Stimulated activated naive CD8-positive, alpha-beta T cell treated with anti-CD3 and anti-CD28 coated beads, Interleukin-15, Interleukin-2, amounts not matched to agents 100 ng/mL and 50 ng/mL, for 24 hours (primary cell): ENCODE results near the gene GDPGP1.
"Not testable (repeated sequence)": the region's sequence is repeated elsewhere in the genome, so short reads cannot be mapped to it uniquely, and the experiment has no call there.

Source experiments
- H3K27ac Mint-ChIP-seq: one replicate; pipeline ENCODE4 v1.8.0; 2021; ENCODE audit warnings: mild to moderate bottlenecking, mixed read lengths
- H3K27me3 Mint-ChIP-seq: one replicate; pipeline ENCODE4 v1.8.0; 2021; ENCODE audit warnings: mixed read lengths
- H3K36me3 Mint-ChIP-seq: one replicate; pipeline ENCODE4 v1.8.0; 2021; ENCODE audit warnings: low read depth, mixed read lengths
- H3K4me1 Mint-ChIP-seq: one replicate; pipeline ENCODE4 v1.8.0; 2021; ENCODE audit warnings: low read depth, mixed read lengths
- H3K4me3 Mint-ChIP-seq: one replicate; pipeline ENCODE4 v1.8.0; 2021; ENCODE audit warnings: mild to moderate bottlenecking, mixed read lengths
- H3K9me3 Mint-ChIP-seq: one replicate; pipeline ENCODE4 v1.8.0; 2021; ENCODE audit warnings: mixed read lengths

GDPGP1 gene

DNA sequence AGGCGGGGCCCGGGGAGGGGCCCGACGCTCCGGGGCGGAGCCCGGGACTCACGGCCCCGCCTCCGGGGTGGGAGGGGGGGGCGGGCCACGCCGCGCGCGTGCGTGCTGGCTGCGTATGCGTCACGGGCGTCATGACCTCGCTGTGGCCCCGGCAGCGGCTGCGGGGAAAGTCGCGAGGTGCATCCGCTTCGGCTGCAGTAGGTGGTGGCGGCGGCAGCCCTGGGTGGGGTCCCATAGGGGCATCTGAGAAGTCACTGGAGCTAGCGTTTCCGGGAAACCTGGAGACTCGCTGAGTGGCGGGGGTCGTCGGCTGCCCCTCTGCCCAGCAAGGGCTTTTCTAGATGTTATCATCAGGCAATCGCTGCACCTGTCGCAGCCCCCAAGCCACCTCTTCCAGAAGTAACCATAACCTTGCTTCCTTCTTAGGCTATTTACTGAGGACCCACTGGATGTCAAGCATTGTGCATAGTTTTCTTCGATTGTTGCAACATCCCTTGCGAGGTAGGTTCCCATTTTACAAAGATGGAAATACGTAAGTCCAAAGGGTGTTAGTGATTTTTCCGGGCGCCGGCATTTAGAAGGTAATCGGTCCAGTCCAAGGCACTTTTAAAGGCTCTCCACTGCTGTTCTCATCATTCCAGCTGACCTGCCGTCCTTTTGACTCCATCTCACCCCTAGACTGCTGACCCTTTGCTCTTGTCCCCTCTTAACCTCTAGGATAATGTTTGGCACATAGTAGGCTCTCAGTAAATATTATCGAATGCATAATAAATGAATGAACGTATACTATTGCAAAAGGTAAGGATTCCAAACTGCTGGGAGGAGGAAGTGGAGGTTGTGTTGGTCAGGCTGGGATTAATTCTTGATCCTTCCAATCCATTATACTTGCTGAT lies at the start of gene GDPGP1:
Gene GDPGP1, plus strand, starts transcription at position 114 of the 893 bp plus-strand sequence. CDS start 6,700 bp downstream, outside the sequence.
- no peaks in the 10 kb centered on the region for H3K9me3 Mint-ChIP-seq
- H3K27me3 Mint-ChIP-seq = no peaks in the 10 kb centered on the region
- H3K27ac Mint-ChIP-seq = peak within 1 kb of the TSS; percentile 96
- peak within 1 kb of the TSS; percentile 99 for H3K4me3 Mint-ChIP-seq
- peaks cover 45% of the 10 kb centered on the region for H3K36me3 Mint-ChIP-seq
- H3K4me1 Mint-ChIP-seq = peaks cover 50% of the 10 kb centered on the region

DNA sequence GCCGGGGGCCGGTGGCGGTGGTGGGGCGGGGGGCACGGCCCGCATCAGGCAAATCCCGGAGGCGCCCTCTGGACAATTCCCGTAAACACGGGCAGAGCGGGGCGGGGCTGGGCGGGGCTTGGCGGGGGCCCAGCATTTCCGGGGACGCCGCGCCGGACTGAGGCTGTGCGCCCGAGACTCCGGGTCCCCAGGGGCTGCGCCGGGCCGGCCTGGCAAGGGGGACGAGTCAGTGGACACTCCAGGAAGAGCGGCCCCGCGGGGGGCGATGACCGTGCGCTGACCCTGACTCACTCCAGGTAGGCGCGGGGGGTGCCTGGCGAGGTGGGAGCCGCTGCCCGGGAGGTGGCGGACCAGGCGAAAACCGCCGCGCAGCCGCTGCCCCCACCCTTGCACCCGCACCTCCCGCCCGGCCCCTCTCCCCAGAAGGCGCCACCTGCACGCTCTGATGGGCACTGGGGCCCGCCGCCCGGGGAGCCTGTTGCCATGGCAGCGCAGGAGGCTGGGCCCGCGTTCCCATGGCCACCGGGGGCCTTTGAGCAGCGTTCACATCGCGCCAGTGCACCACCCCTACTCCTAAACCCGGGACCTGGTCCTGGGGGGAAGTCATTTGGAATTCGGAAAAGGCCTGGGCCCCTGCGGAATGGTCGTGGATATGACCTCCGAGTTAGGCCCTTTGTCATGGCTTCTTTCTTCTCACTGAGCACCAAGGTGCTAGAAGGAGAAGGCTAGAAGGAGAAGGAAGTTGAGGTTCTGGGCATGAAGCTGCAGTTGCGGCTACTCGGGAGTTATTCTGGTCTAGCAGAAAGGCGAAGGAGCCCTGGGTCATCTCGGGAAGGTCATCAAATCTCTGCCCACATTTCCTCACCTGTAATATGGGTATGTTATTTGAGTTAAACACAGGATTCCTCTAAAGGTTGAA lies 49.0 kb upstream of the GDPGP1 start:
- Mint-ChIP-seq H3K4me3 (peak overlapping the region; percentile 83), H3K36me3 (no peaks in the 10 kb centered on the region), H3K27ac (peak overlapping the region; percentile 63), H3K27me3 (no peaks in the 10 kb centered on the region), H3K4me1 (peaks cover 20% of the 10 kb centered on the region), H3K9me3 (no peaks in the 10 kb centered on the region)

DNA sequence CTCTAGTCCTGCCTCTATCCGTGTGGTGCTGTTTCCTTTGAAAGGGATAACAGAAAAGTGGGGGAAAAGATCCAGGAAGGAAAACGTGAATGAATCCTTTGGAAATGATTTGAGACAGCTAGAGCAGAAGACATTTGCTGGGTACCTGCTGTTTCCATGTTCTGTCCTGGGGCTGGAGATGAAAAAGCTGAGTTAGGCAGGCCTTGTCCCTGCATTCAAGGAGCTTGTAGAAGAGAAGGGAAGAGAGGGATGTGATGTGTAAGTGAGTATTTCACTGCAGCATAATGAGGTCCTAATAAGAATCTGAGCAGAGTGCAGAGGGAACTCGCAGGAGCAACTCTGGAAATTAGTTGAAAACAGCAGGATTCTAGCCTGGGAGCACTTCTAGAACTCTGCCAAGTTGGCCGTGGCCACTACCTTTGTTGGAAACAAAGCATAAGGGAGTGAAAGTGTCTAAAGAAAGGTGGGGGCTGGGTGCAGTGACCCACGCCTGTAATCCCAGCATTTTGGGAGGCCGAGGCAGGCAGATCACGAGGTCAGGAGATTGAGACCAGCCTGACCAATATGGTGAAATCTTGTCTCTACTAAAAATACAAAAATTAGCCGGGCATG lies 46.6 kb upstream of the GDPGP1 start:
- H3K27me3 Mint-ChIP-seq = no peaks in the 10 kb centered on the region
- H3K9me3 Mint-ChIP-seq = no peaks in the 10 kb centered on the region
- peak overlapping the region; percentile 8 for H3K27ac Mint-ChIP-seq
- no peak overlapping the region for H3K4me3 Mint-ChIP-seq
- H3K4me1 Mint-ChIP-seq = peaks cover 36% of the 10 kb centered on the region
- no peaks in the 10 kb centered on the region for H3K36me3 Mint-ChIP-seq

DNA sequence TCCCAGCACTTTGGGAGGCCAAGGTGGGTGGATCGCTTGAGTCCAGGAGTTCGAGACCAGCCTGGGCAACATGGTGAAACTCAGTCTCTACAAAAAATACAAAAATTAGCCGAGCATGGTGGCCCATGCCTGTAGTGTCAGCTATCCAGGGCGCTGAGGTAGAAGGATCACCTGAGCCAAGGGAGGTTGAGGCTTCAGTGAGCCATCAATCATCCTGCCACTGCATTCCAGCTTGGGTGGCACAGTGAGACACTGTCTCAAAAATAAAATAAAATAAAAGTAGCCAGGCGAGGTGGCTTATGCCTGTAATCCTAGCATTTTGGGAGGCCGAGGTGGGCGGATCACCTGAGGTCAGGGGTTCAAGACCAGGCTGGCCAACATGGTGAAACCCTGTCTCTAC lies 45.9 kb upstream of the GDPGP1 start:
- H3K27ac Mint-ChIP-seq, H3K27me3 Mint-ChIP-seq, H3K4me3 Mint-ChIP-seq, H3K9me3 Mint-ChIP-seq, H3K36me3 Mint-ChIP-seq: not testable (repeated sequence)
- H3K4me1 Mint-ChIP-seq = peaks cover 42% of the 10 kb centered on the region

DNA sequence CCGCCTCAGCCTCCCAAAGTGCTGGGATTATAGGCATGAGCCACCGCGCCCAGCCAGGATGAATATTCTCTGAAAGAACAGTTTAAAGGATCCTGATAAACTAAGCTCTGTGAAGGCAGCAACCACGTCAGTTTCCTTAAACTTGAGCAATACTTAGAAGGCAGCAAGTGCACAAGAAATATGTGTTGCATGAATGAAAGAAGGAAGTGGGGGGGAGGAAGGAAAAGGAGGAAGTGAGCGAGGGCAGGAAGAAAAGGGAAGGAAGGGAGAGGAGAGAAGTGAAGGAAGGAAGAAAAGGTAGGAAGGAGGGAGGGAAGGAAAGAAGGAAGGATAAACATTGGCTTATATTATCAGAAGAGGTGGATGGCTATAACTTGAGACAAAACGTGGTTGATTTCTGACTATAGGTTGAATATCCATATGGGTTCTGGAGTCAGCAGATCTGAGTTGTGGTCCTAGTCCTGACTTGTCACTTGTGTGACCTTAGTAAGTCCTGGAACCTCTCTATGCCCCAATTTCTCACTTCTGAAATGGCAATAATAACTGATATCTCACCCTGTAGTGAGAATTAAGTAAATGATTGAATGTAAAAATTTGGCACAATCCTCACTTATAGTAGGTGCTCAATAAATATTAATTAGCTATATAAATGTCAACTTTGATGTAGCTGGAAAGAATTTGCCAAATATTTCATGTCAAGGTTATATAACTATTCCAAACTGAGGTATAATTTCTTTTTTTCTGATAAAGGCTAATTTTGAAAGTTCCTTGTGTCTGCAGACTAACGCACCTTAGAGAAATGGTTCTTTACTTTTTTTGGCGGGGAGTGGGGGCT lies 44.9 kb upstream of the GDPGP1 start:
- H3K27me3 Mint-ChIP-seq = no peaks in the 10 kb centered on the region
- H3K27ac Mint-ChIP-seq = no peak overlapping the region
- H3K4me1 Mint-ChIP-seq = peaks cover 47% of the 10 kb centered on the region
- no peak overlapping the region for H3K4me3 Mint-ChIP-seq
- no peaks in the 10 kb centered on the region for H3K9me3 Mint-ChIP-seq
- no peaks in the 10 kb centered on the region for H3K36me3 Mint-ChIP-seq

DNA sequence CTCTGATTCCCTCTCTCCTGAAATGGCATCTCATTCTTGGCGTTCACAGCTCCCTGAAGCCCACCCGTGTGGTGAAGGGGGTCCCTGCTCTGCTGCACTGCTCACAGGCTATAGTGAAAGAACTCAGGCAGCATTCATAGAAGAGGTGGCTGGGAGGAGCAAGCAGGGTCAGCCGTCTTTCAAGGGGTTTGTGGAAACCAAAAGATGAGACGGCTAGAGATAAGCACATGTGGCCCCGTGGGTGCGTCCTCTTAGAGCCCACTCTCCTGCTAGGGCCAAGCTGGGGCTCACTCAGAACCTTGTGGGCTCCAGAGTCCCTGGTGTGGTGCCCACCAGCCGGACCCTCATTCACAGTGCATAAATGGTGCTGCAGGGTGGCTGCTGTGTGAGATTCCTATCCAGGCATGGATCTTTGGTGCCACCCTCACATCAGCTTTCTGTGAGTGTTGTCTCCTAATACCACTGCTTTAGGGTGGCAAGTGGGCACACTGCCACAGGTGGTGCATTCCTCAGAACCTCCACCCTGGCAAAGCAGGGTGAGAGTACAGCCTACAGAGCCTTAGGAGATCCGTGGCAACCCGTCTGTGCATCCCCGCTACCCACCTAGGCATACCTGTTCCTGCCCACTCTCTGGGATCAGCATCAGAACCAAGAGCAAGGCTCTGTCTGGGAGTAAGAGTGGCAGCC lies 44.1 kb upstream of the GDPGP1 start:
- Mint-ChIP-seq H3K36me3 (no peaks in the 10 kb centered on the region), H3K9me3 (no peaks in the 10 kb centered on the region), H3K27me3 (no peaks in the 10 kb centered on the region), H3K4me1 (peaks cover 50% of the 10 kb centered on the region), H3K27ac (no peak overlapping the region), H3K4me3 (no peak overlapping the region)

GRCh38 chr15:90190606-90191343 lies 43.2 kb upstream of the GDPGP1 start:
- H3K36me3 Mint-ChIP-seq = no peaks in the 10 kb centered on the region
- no peaks in the 10 kb centered on the region for H3K27me3 Mint-ChIP-seq
- no peak overlapping the region for H3K27ac Mint-ChIP-seq
- peaks cover 44% of the 10 kb centered on the region for H3K4me1 Mint-ChIP-seq
- H3K4me3 Mint-ChIP-seq = no peak overlapping the region
- no peaks in the 10 kb centered on the region for H3K9me3 Mint-ChIP-seq

- H3K4me3 Mint-ChIP-seq = no peak overlapping the region
- H3K36me3 Mint-ChIP-seq = no peaks in the 10 kb centered on the region
- peaks cover 44% of the 10 kb centered on the region for H3K4me1 Mint-ChIP-seq
- peak overlapping the region; percentile 11 for H3K27ac Mint-ChIP-seq
- no peaks in the 10 kb centered on the region for H3K27me3 Mint-ChIP-seq
- no peaks in the 10 kb centered on the region for H3K9me3 Mint-ChIP-seq
Observed at GRCh38 chr15:90191344-90191687, 42.7 kb upstream of the GDPGP1 start.

DNA sequence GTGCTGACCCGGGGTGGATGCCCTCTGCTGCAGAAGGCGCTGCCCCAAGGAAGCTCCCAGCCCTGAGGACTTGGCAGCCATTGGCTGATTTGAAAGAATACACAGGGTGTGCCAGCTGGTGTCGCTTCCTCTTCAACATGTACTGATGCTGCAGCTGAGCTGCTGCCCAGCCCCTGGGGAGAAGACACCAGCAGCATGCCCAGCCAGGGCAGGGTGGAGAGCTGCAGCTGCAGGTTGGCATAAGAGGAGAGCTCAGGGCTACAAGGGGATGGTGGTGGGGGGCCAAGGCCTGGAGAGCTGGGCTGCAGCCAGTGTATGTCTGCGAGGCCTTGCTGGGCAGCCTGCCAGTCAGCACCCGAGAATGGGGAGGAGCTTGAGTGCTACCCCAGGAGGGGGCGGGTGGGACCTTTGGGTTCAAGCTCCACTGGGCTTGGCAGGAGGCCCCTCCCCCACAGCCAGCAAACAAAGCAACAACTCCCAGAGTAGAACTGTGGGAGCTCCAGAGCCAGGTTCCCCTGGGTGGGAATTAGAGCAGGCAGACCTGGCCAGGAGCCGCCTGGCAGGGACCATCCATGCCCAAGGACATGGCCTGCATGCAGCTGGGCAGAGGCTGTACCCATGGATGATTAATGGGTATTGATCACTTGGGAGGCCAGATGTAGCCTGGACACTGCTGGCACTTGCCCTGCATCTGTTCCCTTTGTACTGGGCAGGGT lies 42.1 kb upstream of the GDPGP1 start:
- Mint-ChIP-seq H3K36me3 (no peaks in the 10 kb centered on the region), H3K4me1 (peaks cover 44% of the 10 kb centered on the region), H3K9me3 (no peaks in the 10 kb centered on the region), H3K27me3 (no peaks in the 10 kb centered on the region), H3K4me3 (peak overlapping the region; percentile 28), H3K27ac (peak overlapping the region; percentile 11)

DNA sequence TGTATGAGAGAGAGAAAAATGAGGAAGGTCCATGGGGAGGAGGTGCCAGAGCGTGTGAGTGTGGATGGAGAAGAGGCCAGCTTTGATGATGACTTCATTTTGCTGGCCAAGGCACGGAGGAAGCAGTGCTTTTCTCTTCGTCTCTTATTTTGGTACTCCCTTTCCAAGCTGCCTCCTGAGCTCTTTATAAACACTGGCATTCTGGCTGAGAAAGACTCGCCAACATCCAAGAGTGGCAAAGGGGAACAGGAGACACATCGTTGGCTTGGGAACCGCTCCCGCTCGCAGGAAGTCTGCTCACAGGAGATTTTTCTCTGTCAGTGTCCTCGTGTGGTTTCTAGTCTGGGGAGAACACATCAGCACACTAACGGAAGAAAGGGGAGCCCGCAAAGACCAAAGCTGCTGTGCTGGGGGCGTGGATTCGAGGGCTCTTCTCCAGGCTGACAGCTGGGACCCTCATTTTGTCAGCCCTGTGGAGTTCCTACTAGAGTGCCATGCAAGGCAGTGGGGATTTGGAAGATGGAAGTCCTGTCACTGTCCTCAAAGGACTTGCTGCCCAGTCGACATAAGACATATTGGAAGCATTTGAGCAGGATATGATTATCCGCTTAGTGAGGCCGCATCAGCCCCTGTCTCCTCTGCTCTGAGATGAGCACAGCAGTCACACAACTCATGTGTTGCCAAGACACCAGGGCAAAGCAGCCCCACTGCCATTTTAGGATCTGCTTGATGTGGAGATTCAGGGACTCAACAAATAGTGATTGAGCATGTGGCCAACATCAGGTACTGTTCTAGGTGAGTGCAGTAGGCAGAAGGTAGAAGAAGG lies 40.8 kb upstream of the GDPGP1 start:
- H3K27ac Mint-ChIP-seq = peak overlapping the region; percentile 22
- no peaks in the 10 kb centered on the region for H3K36me3 Mint-ChIP-seq
- no peaks in the 10 kb centered on the region for H3K9me3 Mint-ChIP-seq
- no peaks in the 10 kb centered on the region for H3K27me3 Mint-ChIP-seq
- H3K4me1 Mint-ChIP-seq = peaks cover 38% of the 10 kb centered on the region
- peak overlapping the region; percentile 44 for H3K4me3 Mint-ChIP-seq

- Mint-ChIP-seq H3K36me3 (no peaks in the 10 kb centered on the region), H3K4me3 (no peak overlapping the region), H3K27me3 (no peaks in the 10 kb centered on the region), H3K27ac (peak overlapping the region; percentile 14), H3K4me1 (peaks cover 39% of the 10 kb centered on the region), H3K9me3 (no peaks in the 10 kb centered on the region)
Observed at GRCh38 chr15:90194655-90195054, 39.4 kb upstream of the GDPGP1 start.

- Mint-ChIP-seq H3K27ac (peak overlapping the region; percentile 76), H3K9me3 (no peaks in the 10 kb centered on the region), H3K4me1 (peaks cover 30% of the 10 kb centered on the region), H3K36me3 (no peaks in the 10 kb centered on the region), H3K27me3 (peaks cover 3% of the 10 kb centered on the region), H3K4me3 (peak overlapping the region; percentile 85)
Observed at GRCh38 chr15:90200534-90201129, 33.4 kb upstream of the GDPGP1 start.
